ENCODE results near the gene MOXD1. TPM values are rescaled to one million over a fixed set of nuclear protein-coding genes. Genes with fewer than 3 reads are reported as not detected.
A peak's percentile ranks its signal among the peaks of the same experiment; 100 is the strongest.

MOXD1 gene
- 0.71 and 0.97 TPM in 2 replicates for total RNA-seq (2014; rRNA removed; shearing (Covaris generic))

GRCh38 chr6:132400883-132401617 is at the start of gene MOXD1:
Gene MOXD1 (minus strand): TSS chr6:132401475. CDS start chr6:132401426, 49 bp downstream.
- DNase-seq (ENCODE audit: low read depth) = peak; percentile 60

- DNase-seq (ENCODE audit: low read depth) = no peak
Measured at GRCh38 chr6:132446855-132447241, 45.6 kb upstream of the MOXD1 start.

GRCh38 chr6:132446141-132446854 is 45.0 kb upstream of the MOXD1 start:
- no peak for DNase-seq (ENCODE audit: low read depth)

GRCh38 chr6:132445201-132445951 is 44.1 kb upstream of the MOXD1 start:
- peak; percentile 48 for DNase-seq (ENCODE audit: low read depth)

- DNase-seq (ENCODE audit: low read depth) = no peak
Measured at GRCh38 chr6:132443206-132443605, 41.9 kb upstream of the MOXD1 start.

GRCh38 chr6:132430110-132430509 is 28.8 kb upstream of the MOXD1 start:
- DNase-seq (ENCODE audit: low read depth) = no peak

- DNase-seq (ENCODE audit: low read depth) = no peak
Measured at GRCh38 chr6:132425176-132425575, 23.9 kb upstream of the MOXD1 start.

GRCh38 chr6:132423839-132424238 is 22.6 kb upstream of the MOXD1 start:
- DNase-seq (ENCODE audit: low read depth) = no peak

- DNase-seq (ENCODE audit: low read depth) = no peak
Measured at GRCh38 chr6:132418235-132418965, 17.1 kb upstream of the MOXD1 start.

- no peak for DNase-seq (ENCODE audit: low read depth)
Measured at GRCh38 chr6:132414761-132415160, 13.5 kb upstream of the MOXD1 start.

GRCh38 chr6:132414322-132414721 is 13.0 kb upstream of the MOXD1 start:
- no peak for DNase-seq (ENCODE audit: low read depth)

GRCh38 chr6:132413499-132413802 is 12.2 kb upstream of the MOXD1 start:
- no peak for DNase-seq (ENCODE audit: low read depth)

- no peak for DNase-seq (ENCODE audit: low read depth)
Measured at GRCh38 chr6:132412656-132413498, 11.6 kb upstream of the MOXD1 start.

- DNase-seq (ENCODE audit: low read depth) = no peak
Measured at GRCh38 chr6:132411296-132411695, 10.0 kb upstream of the MOXD1 start.

GRCh38 chr6:132410830-132411229 is 9.6 kb upstream of the MOXD1 start:
- DNase-seq (ENCODE audit: low read depth) = no peak

GRCh38 chr6:132405143-132405915 is 4.1 kb upstream of the MOXD1 start:
- DNase-seq (ENCODE audit: low read depth) = no peak

- no peak for DNase-seq (ENCODE audit: low read depth)
Measured at GRCh38 chr6:132404736-132405135, 3.5 kb upstream of the MOXD1 start.

- DNase-seq (ENCODE audit: low read depth) = no peak
Measured at GRCh38 chr6:132404330-132404729, 3.1 kb upstream of the MOXD1 start.

GRCh38 chr6:132401618-132402285 is 477 bp upstream of the MOXD1 start:
- DNase-seq (ENCODE audit: low read depth) = no peak

- no peak for DNase-seq (ENCODE audit: low read depth)
Measured at GRCh38 chr6:132400555-132400882, 756 bp downstream of the MOXD1 start.
